H1 (cell line): Measurements from ENCODE around the gene SLC35D3. TPM values are rescaled to one million over a fixed set of nuclear protein-coding genes. Genes with fewer than 3 reads are reported as not detected.
A peak's percentile ranks its signal among the peaks of the same experiment; 100 is the strongest.

ENCODE experiments used
- CTCF ChIA-PET: fragments of 300-600 bp; sonication (Branson Sonifier 250); formaldehyde crosslinking; loops from one replicate; lab custom pipeline; 2021; ENCODE audit not compliant: partially characterized antibody; lab: Charles Lee
- POLR2A ChIA-PET: fragments of 300-600 bp; sonication (Branson Sonifier 250); formaldehyde crosslinking; loops from one replicate; lab custom pipeline; 2021; ENCODE audit warnings: inconsistent platforms; ENCODE audit not compliant: partially characterized antibody; lab: Charles Lee
- DNase-seq, 2 experiments: peaks; one replicate each; pipeline versions ENCODE4 v3.0.0 to v3.0.0-alpha.2; 2010 to 2022; ENCODE audit warnings: low spot score in 2 of 2, low read depth in 1 of 2, mixed read lengths in 1 of 2
- FAIRE-seq: peaks from 2 replicates; lab custom pipeline; 2011; peaks lifted over from hg19 to GRCh38; lab: Jason Lieb, UNC
- H2AFZ ChIP-seq: 2 replicates; pipeline ENCODE4 v1.8.1; 2012; ENCODE audit warnings: low read length, inconsistent platforms
- H2AK5ac ChIP-seq: 2 replicates; pipeline ENCODE4 v1.6.1; 2013; ENCODE audit warnings: low read depth, low read length
- H2BK120ac ChIP-seq: replicated peaks from 2 replicates; pipeline ENCODE3; 2013; ENCODE audit warnings: low read depth, low read length, inconsistent platforms
- H2BK12ac ChIP-seq: 2 replicates; pipeline ENCODE4 v1.6.1; 2013; ENCODE audit warnings: low read depth, low read length
- H2BK15ac ChIP-seq: 2 replicates; pipeline ENCODE4 v1.6.1; 2013; ENCODE audit warnings: low read length
- H2BK20ac ChIP-seq: 2 replicates; pipeline ENCODE4 v1.6.1; 2013; ENCODE audit warnings: low read length
- H2BK5ac ChIP-seq: 2 replicates; pipeline ENCODE4 v1.6.1; 2013; ENCODE audit warnings: low read depth, low read length
- H3K14ac ChIP-seq: 2 replicates; pipeline ENCODE4 v1.6.1; 2013; ENCODE audit warnings: inconsistent platforms; ENCODE audit not compliant: insufficient read length
- H3K18ac ChIP-seq: 2 replicates; pipeline ENCODE4 v1.6.1; 2013; ENCODE audit warnings: low read length; ENCODE audit errors: extremely low read depth
- H3K23ac ChIP-seq: 2 replicates; pipeline ENCODE4 v1.6.1; 2013; ENCODE audit warnings: inconsistent platforms; ENCODE audit not compliant: insufficient read length
- H3K23me2 ChIP-seq: 2 replicates; pipeline ENCODE4 v1.6.1; 2013; ENCODE audit warnings: low read depth, low read length
- H3K27ac ChIP-seq: 2 replicates; pipeline ENCODE4 v1.6.1; 2011; ENCODE audit warnings: low read depth, low read length, inconsistent platforms
- H3K27me3 ChIP-seq, 4 experiments: replicated peaks in 1 of 4; 1 replicate in 1 of 4; 2 replicates in 3 of 4; pipeline versions ENCODE4 v1.6.1 to v1.8.1; 2011 to 2013; ENCODE audit warnings: low read length in 3 of 4, mild to moderate bottlenecking in 3 of 4, inconsistent platforms in 2 of 4, mixed read lengths in 2 of 4, moderate library complexity in 1 of 4; ENCODE audit not compliant: control insufficient read depth in 3 of 4, insufficient read depth in 3 of 4; ENCODE audit errors: extremely low read depth in 1 of 4
- H3K36me3 ChIP-seq, 4 experiments: 2 replicates each; pipeline versions ENCODE4 v1.6.1 to v1.8.1; 2011 to 2013; ENCODE audit warnings: mild to moderate bottlenecking in 4 of 4, low read length in 3 of 4, moderate library complexity in 2 of 4, control low read depth in 1 of 4, inconsistent platforms in 1 of 4; ENCODE audit not compliant: insufficient read depth in 4 of 4, control insufficient read depth in 2 of 4
- H3K4ac ChIP-seq: replicated peaks from 2 replicates; pipeline ENCODE3; 2013; ENCODE audit warnings: low read length, low read depth, mixed read lengths, inconsistent platforms; ENCODE audit not compliant: insufficient read length
- H3K4me1 ChIP-seq, 4 experiments: replicated peaks in 1 of 4; 1 replicate in 1 of 4; 2 replicates in 3 of 4; pipeline versions ENCODE4 v1.6.1 to v1.8.1; 2011 to 2013; ENCODE audit warnings: low read length in 3 of 4, inconsistent platforms in 2 of 4, mixed read lengths in 1 of 4; ENCODE audit not compliant: insufficient read depth in 4 of 4, control insufficient read depth in 3 of 4
- H3K4me2 ChIP-seq, 2 experiments: 2 replicates each; pipeline versions ENCODE4 v1.6.1 to v1.8.1; 2011 to 2013; ENCODE audit warnings: low read depth in 2 of 2, low read length in 2 of 2, control low read depth in 1 of 2, inconsistent platforms in 1 of 2, mild to moderate bottlenecking in 1 of 2; ENCODE audit not compliant: insufficient read depth in 1 of 2
- H3K4me3 ChIP-seq, 4 experiments: fragments of 200-600, 300-600 bp in 1 of 4; sonication (generic), shearing (Covaris generic), sonication (Bioruptor Twin) in 1 of 4; 2 replicates each; pipeline versions ENCODE4 v1.5.1 to v1.8.1; 2011 to 2016; ENCODE audit warnings: low read length in 4 of 4, low read depth in 3 of 4, control low read depth in 2 of 4, inconsistent platforms in 2 of 4, mild to moderate bottlenecking in 2 of 4, mixed read lengths in 1 of 4, moderate library complexity in 1 of 4; ENCODE audit not compliant: insufficient read depth in 2 of 4; ENCODE audit errors: extremely low read depth in 1 of 4
- H3K56ac ChIP-seq: replicated peaks from 2 replicates; pipeline ENCODE3; 2013; ENCODE audit warnings: low read depth, mild to moderate bottlenecking, mixed read lengths, low read length, inconsistent platforms; ENCODE audit not compliant: insufficient read length
- H3K79me1 ChIP-seq: 2 replicates; pipeline ENCODE4 v1.6.1; 2013; ENCODE audit warnings: low read depth, low read length, control low read depth
- H3K79me2 ChIP-seq, 2 experiments: 2 replicates each; pipeline versions ENCODE4 v1.6.1 to v1.8.1; 2012 to 2013; ENCODE audit warnings: low read length in 2 of 2, mild to moderate bottlenecking in 2 of 2, inconsistent platforms in 1 of 2; ENCODE audit not compliant: insufficient read depth in 2 of 2, control insufficient read depth in 1 of 2
- H3K9ac ChIP-seq, 4 experiments: replicated peaks in 1 of 4; 1 replicate in 1 of 4; 2 replicates in 3 of 4; pipeline versions ENCODE4 v1.6.1 to v1.8.1; 2011 to 2013; ENCODE audit warnings: low read depth in 3 of 4, low read length in 3 of 4, control low read depth in 2 of 4, mild to moderate bottlenecking in 2 of 4, moderate library complexity in 2 of 4, inconsistent platforms in 1 of 4; ENCODE audit errors: extremely low read depth in 1 of 4
- H3K9me3 ChIP-seq, 2 experiments: 2 replicates each; pipeline versions ENCODE4 v1.6.1 to v1.8.1; 2012 to 2013; ENCODE audit warnings: mild to moderate bottlenecking in 2 of 2, moderate library complexity in 2 of 2, control low read depth in 1 of 2, inconsistent platforms in 1 of 2, low read depth in 1 of 2, low read length in 1 of 2, mixed read lengths in 1 of 2; ENCODE audit not compliant: insufficient read depth in 2 of 2
- H4K20me1 ChIP-seq, 2 experiments: replicated peaks in 1 of 2; 2 replicates each; pipeline versions ENCODE3 to v1.8.1; 2011 to 2013; ENCODE audit warnings: inconsistent platforms in 2 of 2, low read length in 2 of 2, mild to moderate bottlenecking in 1 of 2; ENCODE audit not compliant: insufficient read depth in 2 of 2, control insufficient read depth in 1 of 2
- H4K5ac ChIP-seq: 2 replicates; pipeline ENCODE4 v1.6.1; 2013; ENCODE audit warnings: low read length, low read depth, mixed read lengths, inconsistent platforms; ENCODE audit not compliant: insufficient read length
- H4K8ac ChIP-seq: 2 replicates; pipeline ENCODE4 v1.8.0; 2013; ENCODE audit warnings: mild to moderate bottlenecking, moderate library complexity, low read length, inconsistent platforms; ENCODE audit not compliant: insufficient read depth; ENCODE audit errors: extremely low read depth
- H4K91ac ChIP-seq: replicated peaks from 2 replicates; pipeline ENCODE3; 2013; ENCODE audit warnings: low read length, mixed read lengths, inconsistent platforms; ENCODE audit not compliant: insufficient read length
- BACH1 ChIP-seq: IDR thresholded peaks from 2 replicates; pipeline ENCODE4 v1.6.1; 2012; ENCODE audit warnings: low read length, improper control_type of control experiment
- CTBP2 ChIP-seq: IDR thresholded peaks from 2 replicates; pipeline ENCODE4 v1.7.0; 2011; ENCODE audit warnings: borderline replicate concordance, mild to moderate bottlenecking, moderate library complexity, mixed read lengths, low read length; ENCODE audit not compliant: insufficient read depth, insufficient read length
- KDM4A ChIP-seq: IDR thresholded peaks from one replicate; pipeline ENCODE4 v1.7.1; 2012; ENCODE audit warnings: low read depth, mild to moderate bottlenecking, moderate library complexity, low read length, inconsistent platforms; ENCODE audit not compliant: severe bottlenecking
- NRF1 ChIP-seq: IDR thresholded peaks from 2 replicates; pipeline ENCODE4 v1.6.1; 2011; ENCODE audit warnings: mild to moderate bottlenecking, low read depth, low read length, improper control_type of control experiment
- PHF8 ChIP-seq: fragments of 200-600 bp; sonication (generic); conservative IDR thresholded peaks from 2 replicates; pipeline ENCODE4 v1.7.1; 2012; ENCODE audit warnings: low read depth, mild to moderate bottlenecking, inconsistent platforms, low read length, moderate library complexity
- POLR2A ChIP-seq, 2 experiments: IDR thresholded peaks; 1 replicate in 1 of 2; 2 replicates in 1 of 2; pipeline ENCODE4 v1.6.1; 2011; ENCODE audit warnings: low read depth in 2 of 2, low read length in 2 of 2, mild to moderate bottlenecking in 2 of 2; ENCODE audit errors: control extremely low read depth in 1 of 2
- SIRT6 ChIP-seq: IDR thresholded peaks from one replicate; pipeline ENCODE4 v1.7.1; 2012; ENCODE audit warnings: low read length, inconsistent platforms
- SP2 ChIP-seq: IDR thresholded peaks from 2 replicates; pipeline ENCODE4 v1.6.1; 2012; ENCODE audit warnings: mild to moderate bottlenecking, low read length, inconsistent platforms
- TAF7 ChIP-seq: optimal IDR thresholded peaks from 2 replicates; pipeline ENCODE3; 2011; ENCODE audit warnings: low read depth, mild to moderate bottlenecking, inconsistent platforms, low read length, moderate library complexity, borderline replicate concordance
- TCF12 ChIP-seq: IDR thresholded peaks from 2 replicates; pipeline ENCODE4 v1.6.1; 2011; ENCODE audit warnings: low read depth, mild to moderate bottlenecking, low read length
- TEAD4 ChIP-seq: IDR thresholded peaks from 2 replicates; pipeline ENCODE4 v1.6.1; 2012; ENCODE audit warnings: low read depth, low read length, inconsistent platforms, mixed read lengths
- WGBS, 2 experiments: shearing (Covaris generic) in 1 of 2; methylation state at CpG; one replicate each; pipeline versions ENCODE4 v1.1.6 to v1.1.7; 2013 to 2015; ENCODE audit warnings: low lambda C conversion rate in 2 of 2, mixed read lengths in 2 of 2, inconsistent platforms in 1 of 2, low coverage in 1 of 2, missing lambda C conversion rate in 1 of 2; ENCODE audit not compliant: insufficient replicate concordance in 2 of 2, insufficient coverage in 1 of 2, insufficient read length in 1 of 2; ENCODE audit errors: extremely low coverage in 1 of 2, missing lambda C conversion rate in 1 of 2; 5-methylcytosine and 5-hydroxymethylcytosine counted together
- polyA plus RNA-seq, 7 experiments: library from polyadenylated mRNA; depleted of rRNA in 3 of 7; stranded (reverse) in 5 of 7; unstranded in 2 of 7; fragments of >200 nt in 5 of 7; fragments of 200-250 nt in 2 of 7; gene quantifications; 1 replicate in 5 of 7; 2 replicates in 1 of 7; 4 replicates in 1 of 7; pipeline versions ENCODE4 v1.2.1 to v1.2.3, GENCODE V29; 2011 to 2013; ENCODE audit warnings: missing spikeins in 2 of 7, mixed read lengths in 2 of 7
- total RNA-seq: library from RNA; stranded (reverse); fragmentation: NEBNext Ultra II Directional; extraction: Animal tissue kit (Norgen Biotek cat#: 25700); gene quantifications from 2 replicates; pipeline ENCODE4 v1.2.1, GENCODE V29; 2021
- TF ChIP-seq, protein P1 (sequence below): IDR thresholded peaks from 2 replicates; pipeline ENCODE4 v1.6.1; 2012; ENCODE audit warnings: low read length, inconsistent platforms

Gene SLC35D3
- total and polyA plus RNA-seq, 2 of the 8 experiments (the other 6 are each of a cell fraction or from before 2014, with no cell fraction given): 0.27 to 0.39 TPM

- WGBS, 2 experiments: 61% methylated on average over 5 of the region's 5 CpGs; no CpG with 5 or more reads in 1 of the 2 experiments
- CTCF ChIA-PET: interaction anchor here (0.7 to 5.1 kb wide), 6 partner anchors 9 to 136 kb away, joined by 3 to 41 read pairs (median 4); no protein-coding TSS in a partner anchor
- FAIRE-seq: no peak
- TF ChIP-seq TAF7: no peak
- TF ChIP-seq POLR2A (IDR thresholded peaks at IDR 0.05; ENCODE audit: control extremely low read depth in 1 of 2, low read depth in 2 of 2, low read length in 2 of 2): no peak
- no peak for TF ChIP-seq NRF1
- TF ChIP-seq SIRT6: no peak
- no peak for TF ChIP-seq TCF12
- TF ChIP-seq CTBP2: no peak
- TF ChIP-seq SP2: no peak
- TF ChIP-seq KDM4A: no peak
- no peak for TF ChIP-seq TEAD4
- no peak for TF ChIP-seq PHF8
- TF ChIP-seq, protein P1, sequence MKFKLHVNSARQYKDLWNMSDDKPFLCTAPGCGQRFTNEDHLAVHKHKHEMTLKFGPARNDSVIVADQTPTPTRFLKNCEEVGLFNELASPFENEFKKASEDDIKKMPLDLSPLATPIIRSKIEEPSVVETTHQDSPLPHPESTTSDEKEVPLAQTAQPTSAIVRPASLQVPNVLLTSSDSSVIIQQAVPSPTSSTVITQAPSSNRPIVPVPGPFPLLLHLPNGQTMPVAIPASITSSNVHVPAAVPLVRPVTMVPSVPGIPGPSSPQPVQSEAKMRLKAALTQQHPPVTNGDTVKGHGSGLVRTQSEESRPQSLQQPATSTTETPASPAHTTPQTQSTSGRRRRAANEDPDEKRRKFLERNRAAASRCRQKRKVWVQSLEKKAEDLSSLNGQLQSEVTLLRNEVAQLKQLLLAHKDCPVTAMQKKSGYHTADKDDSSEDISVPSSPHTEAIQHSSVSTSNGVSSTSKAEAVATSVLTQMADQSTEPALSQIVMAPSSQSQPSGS: no peak
- no peak for TF ChIP-seq BACH1
Measured at GRCh38 chr6:136958168-136958567, 36.1 kb downstream of the SLC35D3 start.

More at GRCh38 chr6:136958168-136958567, 36.1 kb downstream of the SLC35D3 start:
- Histone ChIP-seq H3K27ac (no peak overlapping the region), H2BK20ac (no peak overlapping the region), H3K14ac (no peak overlapping the region), H2BK120ac (peak overlapping the region; percentile 47), H4K8ac (no peak overlapping the region), H3K27me3 (no peaks in the 10 kb centered on the region), H2AFZ (no peak overlapping the region), H3K79me1 (no peaks in the 10 kb centered on the region), H4K5ac (no peak overlapping the region), H3K23ac (no peak overlapping the region), H3K4me3 (no peak overlapping the region), H4K20me1 (no peaks in the 10 kb centered on the region), H3K56ac (no peak overlapping the region), H3K4me1 (peaks cover 0 to 33% (median 16%) of the 10 kb centered on the region in 4 experiments; a peak in 6 of 7 replicates), H3K79me2 (no peaks in the 10 kb centered on the region), H2AK5ac (no peak overlapping the region), H3K9ac (no peak overlapping the region; a peak in 1 of 7 replicates), H3K18ac (peak overlapping the region; percentile 81; the same call in 1 of the 2 replicates), H3K4me2 (peak overlapping the region in 1 of 2 experiments; percentile 20; a peak in 1 of 4 replicates), H3K23me2 (no peaks in the 10 kb centered on the region), H2BK12ac (peak overlapping the region; percentile 13; the same call in 1 of the 2 replicates), H2BK15ac (no peak overlapping the region), H3K4ac (peak overlapping the region; percentile 24), H3K9me3 (no peaks in the 10 kb centered on the region), H2BK5ac (peak overlapping the region; percentile 78; the same call in 1 of the 2 replicates), H4K91ac (peak overlapping the region; percentile 72), H3K36me3 (no peaks in the 10 kb centered on the region)
- POLR2A ChIA-PET: interaction anchor here (0.5 to 4.6 kb wide), 8 partner anchors 9 to 668 kb away, joined by 3 to 26 read pairs (median 4); partner anchors contain the start of genes BCLAF1 and SLC35D3
- no peak for DNase-seq
